ENCODE measurements around the gene CDK5R1.
A peak's percentile ranks its signal among the peaks of the same experiment; 100 is the strongest.

The CDK5R1 gene

GRCh38 chr17:32496395-32497073 lies 9.7 kb downstream of the CDK5R1 start:
- peaks cover 1% of the 10 kb centered on the region; the same call in 1 of the 2 replicates for H3K36me3 ChIP-seq
- H3K9me3 ChIP-seq: no peaks in the 10 kb centered on the region
- H3K4me3 ChIP-seq: no peak overlapping the region
- peaks cover 3% of the 10 kb centered on the region for H4K20me1 ChIP-seq
- H3K9ac ChIP-seq: peak overlapping the region; percentile 36; the same call in 1 of the 2 replicates
- H3K4me1 ChIP-seq: peaks cover 55% of the 10 kb centered on the region
- no peak for TF ChIP-seq Cebpa-rat (IDR thresholded peaks at IDR 0.05)
- peak overlapping the region; percentile 39 for H3K27ac ChIP-seq
- no peaks in the 10 kb centered on the region for H3K27me3 ChIP-seq
- peak overlapping the region; percentile 82 for H3K4me2 ChIP-seq

GRCh38 chr17:32497431-32498205 lies 10.8 kb downstream of the CDK5R1 start:
- Histone ChIP-seq H3K4me3 (no peak overlapping the region), H4K20me1 (no peaks in the 10 kb centered on the region), H3K27me3 (no peaks in the 10 kb centered on the region), H3K9ac (no peak overlapping the region), H3K9me3 (no peaks in the 10 kb centered on the region), H3K36me3 (no peaks in the 10 kb centered on the region), H3K4me1 (peaks cover 44% of the 10 kb centered on the region), H3K4me2 (no peak overlapping the region), H3K27ac (no peak overlapping the region)
- TF ChIP-seq Cebpa-rat (IDR thresholded peaks at IDR 0.05): no peak

- no peaks in the 10 kb centered on the region for H4K20me1 ChIP-seq
- no peak overlapping the region for H3K9ac ChIP-seq
- no peak for TF ChIP-seq Cebpa-rat (IDR thresholded peaks at IDR 0.05)
- no peaks in the 10 kb centered on the region for H3K36me3 ChIP-seq
- no peak overlapping the region for H3K4me2 ChIP-seq
- H3K27me3 ChIP-seq: no peaks in the 10 kb centered on the region
- no peaks in the 10 kb centered on the region for H3K9me3 ChIP-seq
- peaks cover 43% of the 10 kb centered on the region for H3K4me1 ChIP-seq
- H3K27ac ChIP-seq: no peak overlapping the region
- no peak overlapping the region for H3K4me3 ChIP-seq
Measured at GRCh38 chr17:32498391-32498790, 11.6 kb downstream of the CDK5R1 start.

- Histone ChIP-seq H3K27me3 (no peaks in the 10 kb centered on the region), H3K36me3 (no peaks in the 10 kb centered on the region), H3K9ac (no peak overlapping the region), H3K27ac (no peak overlapping the region), H3K9me3 (no peaks in the 10 kb centered on the region), H3K4me2 (no peak overlapping the region), H4K20me1 (no peaks in the 10 kb centered on the region), H3K4me3 (no peak overlapping the region), H3K4me1 (peaks cover 22% of the 10 kb centered on the region)
- TF ChIP-seq Cebpa-rat (IDR thresholded peaks at IDR 0.05): no peak
Measured at GRCh38 chr17:32502013-32502412, 15.2 kb downstream of the CDK5R1 start.

- H3K4me2 ChIP-seq: peak overlapping the region; percentile 59; the same call in 1 of the 2 replicates
- peaks cover 21% of the 10 kb centered on the region for H3K4me1 ChIP-seq
- no peak overlapping the region for H3K9ac ChIP-seq
- H3K4me3 ChIP-seq: no peak overlapping the region
- H3K27ac ChIP-seq: no peak overlapping the region; the same call in 1 of the 2 replicates
- TF ChIP-seq Cebpa-rat (IDR thresholded peaks at IDR 0.05): no peak
- H4K20me1 ChIP-seq: no peaks in the 10 kb centered on the region
- H3K36me3 ChIP-seq: no peaks in the 10 kb centered on the region
- H3K27me3 ChIP-seq: no peaks in the 10 kb centered on the region
- H3K9me3 ChIP-seq: no peaks in the 10 kb centered on the region
Measured at GRCh38 chr17:32502710-32503109, 15.9 kb downstream of the CDK5R1 start.

GRCh38 chr17:32503251-32504165 lies 16.7 kb downstream of the CDK5R1 start:
- no peak overlapping the region for H3K4me3 ChIP-seq
- H3K27me3 ChIP-seq: no peaks in the 10 kb centered on the region
- no peaks in the 10 kb centered on the region for H4K20me1 ChIP-seq
- no peak for TF ChIP-seq Cebpa-rat (IDR thresholded peaks at IDR 0.05)
- peak overlapping the region; percentile 31; the same call in 1 of the 2 replicates for H3K27ac ChIP-seq
- peak overlapping the region; percentile 59 for H3K4me2 ChIP-seq
- H3K9ac ChIP-seq: no peak overlapping the region
- H3K36me3 ChIP-seq: no peaks in the 10 kb centered on the region
- peaks cover 21% of the 10 kb centered on the region for H3K4me1 ChIP-seq
- H3K9me3 ChIP-seq: no peaks in the 10 kb centered on the region

GRCh38 chr17:32504166-32504990 lies 17.6 kb downstream of the CDK5R1 start:
- Histone ChIP-seq H3K36me3 (no peaks in the 10 kb centered on the region), H3K27me3 (no peaks in the 10 kb centered on the region), H3K4me1 (peaks cover 21% of the 10 kb centered on the region), H3K27ac (peak overlapping the region; percentile 31; the same call in 1 of the 2 replicates), H3K4me3 (no peak overlapping the region), H3K4me2 (peak overlapping the region; percentile 59), H4K20me1 (no peaks in the 10 kb centered on the region), H3K9ac (no peak overlapping the region), H3K9me3 (no peaks in the 10 kb centered on the region)
- TF ChIP-seq Cebpa-rat (IDR thresholded peaks at IDR 0.05): no peak

GRCh38 chr17:32508926-32509325 lies 22.1 kb downstream of the CDK5R1 start:
- Histone ChIP-seq H3K27me3 (no peaks in the 10 kb centered on the region), H3K4me3 (no peak overlapping the region), H3K4me2 (no peak overlapping the region), H3K27ac (no peak overlapping the region), H3K4me1 (peaks cover 37% of the 10 kb centered on the region), H3K36me3 (no peaks in the 10 kb centered on the region), H3K9me3 (no peaks in the 10 kb centered on the region), H3K9ac (no peak overlapping the region), H4K20me1 (no peaks in the 10 kb centered on the region)
- TF ChIP-seq Cebpa-rat (IDR thresholded peaks at IDR 0.05): no peak

GRCh38 chr17:32510466-32510865 lies 23.7 kb downstream of the CDK5R1 start:
- H3K27ac ChIP-seq: no peak overlapping the region
- H3K4me2 ChIP-seq: peak overlapping the region; percentile 60
- no peaks in the 10 kb centered on the region for H4K20me1 ChIP-seq
- no peak overlapping the region for H3K9ac ChIP-seq
- no peak overlapping the region for H3K4me3 ChIP-seq
- no peaks in the 10 kb centered on the region for H3K36me3 ChIP-seq
- no peaks in the 10 kb centered on the region for H3K27me3 ChIP-seq
- H3K4me1 ChIP-seq: peaks cover 37% of the 10 kb centered on the region
- TF ChIP-seq Cebpa-rat (IDR thresholded peaks at IDR 0.05): no peak
- no peaks in the 10 kb centered on the region for H3K9me3 ChIP-seq

All from BLaER1 (cell line).